ENCODE results near the gene FUOM.

GRCh38 chr10:133350283-133350949, 7.4 kb downstream of the FUOM start:
- TF ChIP-seq POLR2A (IDR thresholded peaks at IDR 0.05): no peak
- TF ChIP-seq, protein P1, sequence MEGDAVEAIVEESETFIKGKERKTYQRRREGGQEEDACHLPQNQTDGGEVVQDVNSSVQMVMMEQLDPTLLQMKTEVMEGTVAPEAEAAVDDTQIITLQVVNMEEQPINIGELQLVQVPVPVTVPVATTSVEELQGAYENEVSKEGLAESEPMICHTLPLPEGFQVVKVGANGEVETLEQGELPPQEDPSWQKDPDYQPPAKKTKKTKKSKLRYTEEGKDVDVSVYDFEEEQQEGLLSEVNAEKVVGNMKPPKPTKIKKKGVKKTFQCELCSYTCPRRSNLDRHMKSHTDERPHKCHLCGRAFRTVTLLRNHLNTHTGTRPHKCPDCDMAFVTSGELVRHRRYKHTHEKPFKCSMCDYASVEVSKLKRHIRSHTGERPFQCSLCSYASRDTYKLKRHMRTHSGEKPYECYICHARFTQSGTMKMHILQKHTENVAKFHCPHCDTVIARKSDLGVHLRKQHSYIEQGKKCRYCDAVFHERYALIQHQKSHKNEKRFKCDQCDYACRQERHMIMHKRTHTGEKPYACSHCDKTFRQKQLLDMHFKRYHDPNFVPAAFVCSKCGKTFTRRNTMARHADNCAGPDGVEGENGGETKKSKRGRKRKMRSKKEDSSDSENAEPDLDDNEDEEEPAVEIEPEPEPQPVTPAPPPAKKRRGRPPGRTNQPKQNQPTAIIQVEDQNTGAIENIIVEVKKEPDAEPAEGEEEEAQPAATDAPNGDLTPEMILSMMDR (IDR thresholded peaks at IDR 0.05): no peak

All from uterus (tissue), 2 donors.